ENCODE results near the gene CCER1.

CCER1 gene

DNA sequence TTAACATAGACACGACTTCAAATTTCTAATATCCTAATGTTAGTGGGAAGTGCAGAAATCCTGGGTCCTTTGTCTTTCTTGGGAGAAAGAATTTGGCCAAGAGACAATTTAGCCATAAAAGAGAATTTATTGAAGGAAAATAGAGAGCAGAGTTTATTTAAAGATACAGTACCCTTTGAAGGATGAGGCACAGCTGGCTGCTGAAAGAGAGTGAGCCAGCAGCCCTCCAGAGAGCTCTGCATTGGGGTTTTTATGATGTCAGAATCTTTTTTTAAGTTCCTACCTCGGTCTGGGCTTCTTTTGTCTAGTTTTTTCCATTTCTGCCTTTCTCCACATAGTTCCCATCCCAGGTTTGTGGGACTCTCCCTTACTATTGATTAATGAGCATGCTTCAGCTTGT lies 37.5 kb downstream of the CCER1 start:
- Mint-ChIP-seq H3K27ac (no peak overlapping the region), H3K9me3 (no peaks in the 10 kb centered on the region), H3K4me1 (ENCODE audit: low read depth) (no peaks in the 10 kb centered on the region), H3K36me3 (ENCODE audit: low read depth) (no peaks in the 10 kb centered on the region), H3K4me3 (no peak overlapping the region), H3K27me3 (no peaks in the 10 kb centered on the region)

DNA sequence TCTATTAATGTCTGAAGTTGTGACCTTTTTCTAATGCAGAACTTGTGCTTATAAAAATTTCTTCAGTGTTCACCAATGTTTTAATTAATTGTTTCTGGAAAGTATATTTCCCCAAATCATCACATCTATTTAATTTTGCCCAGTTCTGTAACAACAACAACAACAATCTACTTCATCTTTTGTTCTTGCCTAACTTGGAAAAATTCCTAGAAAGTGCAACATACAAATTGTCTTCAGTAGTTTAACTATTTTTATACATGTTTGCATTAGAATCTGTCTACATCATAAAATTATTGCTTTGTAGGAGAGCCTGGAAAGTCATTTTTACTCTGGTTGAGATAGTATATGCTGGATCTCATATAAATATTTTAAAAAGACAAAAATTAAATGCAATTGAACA lies 38.5 kb downstream of the CCER1 start:
- no peaks in the 10 kb centered on the region for H3K9me3 Mint-ChIP-seq
- H3K27me3 Mint-ChIP-seq, result no peaks in the 10 kb centered on the region
- H3K4me1 Mint-ChIP-seq (ENCODE audit: low read depth), result no peaks in the 10 kb centered on the region
- H3K4me3 Mint-ChIP-seq, result no peak overlapping the region
- H3K27ac Mint-ChIP-seq, result no peak overlapping the region
- H3K36me3 Mint-ChIP-seq (ENCODE audit: low read depth), result no peaks in the 10 kb centered on the region

DNA sequence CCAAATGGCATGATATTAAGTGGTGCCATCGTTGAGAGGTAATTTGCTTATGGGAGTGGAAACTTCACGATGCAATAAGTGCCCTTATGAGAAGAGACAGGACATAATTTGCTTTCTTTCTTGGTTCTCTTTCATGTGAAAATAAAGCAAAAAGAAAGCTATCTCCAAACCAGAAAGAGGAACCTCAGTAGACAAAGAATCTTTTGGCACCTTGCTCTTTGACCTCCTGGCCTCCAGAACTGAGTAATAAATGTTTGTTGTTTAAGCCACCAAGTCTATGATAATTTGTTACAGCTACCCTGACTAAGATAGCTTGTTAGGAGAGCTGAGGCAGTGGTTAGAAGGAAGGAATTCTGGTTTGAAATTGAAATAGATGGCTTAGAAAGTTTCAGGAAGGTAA lies 39.6 kb downstream of the CCER1 start:
- Mint-ChIP-seq H3K4me1 (ENCODE audit: low read depth) (no peaks in the 10 kb centered on the region), H3K27me3 (no peaks in the 10 kb centered on the region), H3K4me3 (no peak overlapping the region), H3K36me3 (ENCODE audit: low read depth) (no peaks in the 10 kb centered on the region), H3K27ac (no peak overlapping the region), H3K9me3 (no peaks in the 10 kb centered on the region)

DNA sequence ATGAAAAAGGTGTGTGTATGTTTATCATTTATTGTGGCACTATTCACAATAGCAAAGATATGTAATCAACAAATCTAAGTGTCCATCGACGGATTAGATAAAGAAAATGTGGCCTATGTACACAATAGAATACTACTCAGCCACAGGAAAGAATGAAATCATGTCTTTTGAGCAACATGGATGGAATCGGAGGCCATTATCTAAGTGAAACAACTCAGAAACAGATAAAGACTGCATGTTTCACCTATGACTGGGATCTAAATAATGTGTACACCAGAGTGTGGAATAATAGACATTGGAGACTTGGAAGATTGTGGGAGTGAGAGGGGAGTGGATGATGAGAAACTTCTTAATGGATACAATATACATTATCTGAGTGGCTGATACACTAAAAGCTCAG lies 44.0 kb downstream of the CCER1 start:
- H3K27me3 Mint-ChIP-seq, result peaks cover 4% of the 10 kb centered on the region
- no peaks in the 10 kb centered on the region for H3K9me3 Mint-ChIP-seq
- H3K36me3 Mint-ChIP-seq (ENCODE audit: low read depth), result no peaks in the 10 kb centered on the region
- no peak overlapping the region for H3K27ac Mint-ChIP-seq
- H3K4me1 Mint-ChIP-seq (ENCODE audit: low read depth), result no peaks in the 10 kb centered on the region
- no peak overlapping the region for H3K4me3 Mint-ChIP-seq

DNA sequence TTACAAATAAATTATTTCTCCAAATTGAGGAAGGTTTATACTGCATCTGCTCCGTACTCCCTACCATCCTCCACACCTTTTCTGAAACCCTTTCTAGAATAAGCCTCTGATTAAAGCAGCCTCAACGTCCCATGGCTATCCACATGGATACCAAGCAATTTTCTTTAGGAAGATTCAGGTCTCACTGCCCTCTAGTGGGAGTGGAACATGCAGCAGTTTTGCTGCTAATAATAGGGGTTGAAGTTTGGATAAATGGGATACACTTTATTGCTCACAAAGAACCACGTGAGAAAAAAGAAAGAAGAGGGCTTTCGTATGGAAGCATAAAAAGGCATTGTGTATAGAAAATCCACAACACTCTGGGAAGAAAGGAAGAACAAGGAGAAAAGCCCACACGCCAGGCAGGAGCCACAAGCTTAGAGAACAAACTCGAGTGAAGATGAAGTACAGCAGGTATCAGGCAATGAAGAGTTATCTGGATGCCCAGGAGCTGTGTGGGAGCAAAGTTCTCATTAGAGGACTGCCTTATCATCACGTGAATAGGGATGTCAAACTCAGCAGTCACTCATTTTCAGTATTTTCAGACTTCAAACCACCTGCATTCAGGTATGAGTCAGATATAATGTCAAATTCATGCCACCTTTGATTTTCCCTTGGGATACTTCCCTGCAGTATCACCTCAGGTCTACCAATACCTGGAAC lies 45.8 kb downstream of the CCER1 start:
- H3K4me3 Mint-ChIP-seq, result no peak overlapping the region
- H3K27me3 Mint-ChIP-seq, result peaks cover 4% of the 10 kb centered on the region
- no peaks in the 10 kb centered on the region for H3K36me3 Mint-ChIP-seq (ENCODE audit: low read depth)
- H3K27ac Mint-ChIP-seq, result no peak overlapping the region
- no peaks in the 10 kb centered on the region for H3K4me1 Mint-ChIP-seq (ENCODE audit: low read depth)
- no peaks in the 10 kb centered on the region for H3K9me3 Mint-ChIP-seq

DNA sequence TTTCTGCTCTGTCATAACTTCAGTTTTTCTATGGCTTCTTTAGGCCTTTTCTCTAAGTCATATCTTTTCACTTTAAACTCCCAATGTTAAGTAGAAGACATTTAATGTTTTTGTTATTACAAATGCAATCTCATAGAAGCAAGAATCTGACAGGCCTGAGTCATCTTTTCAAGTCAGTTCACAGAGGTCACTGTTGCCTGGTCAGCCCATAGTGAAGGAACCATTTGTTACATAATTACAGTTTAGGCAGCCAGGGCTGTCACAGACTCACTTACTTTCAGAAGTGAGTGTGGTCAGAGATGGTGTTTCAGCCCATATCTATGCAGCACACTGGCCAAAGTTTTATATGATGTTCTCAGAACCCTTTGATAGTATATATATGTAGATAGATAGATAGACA lies 46.5 kb downstream of the CCER1 start:
- Mint-ChIP-seq H3K36me3 (ENCODE audit: low read depth) (no peaks in the 10 kb centered on the region), H3K9me3 (no peaks in the 10 kb centered on the region), H3K4me1 (ENCODE audit: low read depth) (no peaks in the 10 kb centered on the region), H3K27ac (no peak overlapping the region), H3K27me3 (peaks cover 4% of the 10 kb centered on the region), H3K4me3 (no peak overlapping the region)

DNA sequence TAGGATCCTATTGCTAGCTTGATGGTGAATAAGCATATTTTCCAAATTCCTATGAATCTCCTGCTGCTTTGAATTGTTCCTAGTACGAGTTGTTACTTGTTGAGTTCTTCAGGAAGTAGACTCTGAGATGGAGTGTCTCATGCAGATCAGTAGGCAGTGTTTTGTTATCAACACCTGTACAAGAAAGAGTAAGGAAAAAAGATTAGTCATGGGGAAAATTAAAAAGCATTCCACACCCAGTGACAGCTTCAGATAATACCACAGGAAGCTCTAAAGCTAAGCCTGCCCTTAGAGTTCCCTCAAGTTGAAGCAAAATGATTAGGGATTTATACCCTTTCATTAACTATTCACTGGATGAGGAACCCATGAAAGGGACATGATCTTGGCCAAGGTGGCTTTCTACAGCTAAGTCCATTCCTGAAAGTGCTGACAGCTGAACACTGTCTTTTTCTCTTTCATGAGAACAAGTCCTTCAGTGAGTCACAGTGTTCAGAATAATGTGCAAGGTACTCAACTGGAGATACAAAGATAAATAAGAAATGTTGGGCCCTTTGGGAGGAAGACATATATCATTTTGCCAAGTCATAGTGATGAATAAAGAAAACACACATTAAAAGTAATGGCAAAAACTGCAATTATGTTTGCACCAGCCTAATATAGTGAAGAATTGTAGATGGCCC lies 49.1 kb downstream of the CCER1 start:
- H3K9me3 Mint-ChIP-seq, result no peaks in the 10 kb centered on the region
- no peaks in the 10 kb centered on the region for H3K36me3 Mint-ChIP-seq (ENCODE audit: low read depth)
- no peaks in the 10 kb centered on the region for H3K4me1 Mint-ChIP-seq (ENCODE audit: low read depth)
- H3K27me3 Mint-ChIP-seq, result peaks cover 4% of the 10 kb centered on the region
- H3K4me3 Mint-ChIP-seq, result no peak overlapping the region
- H3K27ac Mint-ChIP-seq, result no peak overlapping the region

DNA sequence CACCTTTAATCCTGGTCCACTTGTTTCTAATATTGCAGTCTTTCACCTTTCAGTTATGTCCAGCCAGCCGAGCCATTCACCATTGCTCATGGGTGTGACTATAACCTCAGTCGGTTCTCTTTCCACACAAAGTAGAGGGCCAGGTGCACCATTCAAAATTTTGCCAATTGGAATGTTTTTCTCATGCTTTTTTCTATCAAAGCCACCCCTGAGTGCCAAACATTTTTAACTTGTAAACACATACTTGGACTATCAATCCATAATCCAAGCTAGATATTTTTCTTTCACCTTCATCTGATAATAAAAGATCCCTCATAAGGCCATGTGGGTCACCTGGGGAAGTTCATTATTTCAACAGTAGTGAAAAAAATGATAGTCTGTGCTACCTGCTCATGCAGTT lies 52.4 kb downstream of the CCER1 start:
- H3K4me1 Mint-ChIP-seq (ENCODE audit: low read depth), result no peaks in the 10 kb centered on the region
- H3K36me3 Mint-ChIP-seq (ENCODE audit: low read depth), result no peaks in the 10 kb centered on the region
- no peaks in the 10 kb centered on the region for H3K9me3 Mint-ChIP-seq
- peaks cover 8% of the 10 kb centered on the region for H3K27me3 Mint-ChIP-seq
- H3K4me3 Mint-ChIP-seq, result no peak overlapping the region
- H3K27ac Mint-ChIP-seq, result no peak overlapping the region
